NCI-H146 treated with DMSO at 0.1 percent for 48 hours (cell line): ENCODE data around the gene CNNM2.
"Not testable (repeated sequence)": the region's sequence is repeated elsewhere in the genome, so short reads cannot be mapped to it uniquely, and the experiment has no call there.

ENCODE experiments used
- DNase-seq: peaks from one replicate; lab custom pipeline; 2025; ENCODE audit not compliant: unreplicated experiment; lab: John Stamatoyannopoulos, UW

CNNM2 gene

GRCh38 chr10:103130910-103131309 lies 212.8 kb downstream of the CNNM2 start:
- DNase-seq: no peak

DNA sequence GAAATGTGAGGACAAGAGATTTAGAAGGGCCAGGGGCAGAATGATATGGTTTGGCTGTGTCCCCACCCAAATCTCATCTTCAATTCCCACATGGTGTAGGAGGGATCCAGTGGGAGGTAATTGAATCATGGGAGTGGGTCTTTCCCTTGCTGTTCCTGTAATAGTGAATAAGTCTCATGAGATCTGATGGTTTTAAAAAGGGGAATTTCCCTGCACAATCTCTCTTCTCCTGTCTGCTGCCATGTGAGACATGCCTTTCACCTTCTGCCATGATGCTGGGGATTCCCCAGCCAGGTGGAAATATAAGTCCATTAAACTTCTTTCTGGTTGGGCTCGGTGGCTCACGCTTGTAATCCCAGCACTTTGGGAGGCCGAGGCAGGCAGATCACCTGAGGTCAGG lies 217.1 kb downstream of the CNNM2 start:
- not testable (repeated sequence) for DNase-seq

DNA sequence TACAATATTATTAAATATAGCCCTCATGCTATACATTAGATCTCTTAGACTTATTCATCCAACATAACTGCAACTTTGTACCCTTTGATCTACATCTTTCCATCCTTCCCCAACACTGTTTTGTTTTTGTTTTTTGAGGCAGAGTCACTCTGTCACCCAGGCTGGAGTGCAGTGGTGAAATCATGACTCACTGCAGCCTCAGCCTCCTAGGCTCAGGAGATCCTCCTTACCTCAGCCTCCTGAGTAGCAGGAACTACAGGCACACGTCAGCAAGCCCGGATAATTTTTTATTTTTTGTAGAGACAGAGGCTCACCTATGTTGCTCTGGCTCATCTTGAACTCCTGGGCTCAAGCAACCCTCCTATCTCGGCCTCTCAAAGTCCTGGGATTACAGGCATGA lies 221.7 kb downstream of the CNNM2 start:
- DNase-seq: no peak
